RWPE2 (cell line): ENCODE results near the gene EIF2AK3.

Experiments
- ATAC-seq: fragments of 200-7000 bp; cut with Tn5 transposase; 3 replicates; pipeline ENCODE4 v1.9.1; 2021; ENCODE audit warnings: low read depth
- DNase-seq: peaks from one replicate; pipeline ENCODE4 v3.0.0-alpha.2; 2020; ENCODE audit warnings: low spot score
- H3K27ac ChIP-seq: fragments of 450-650 bp; 2 replicates; pipeline ENCODE4 v1.5.1; 2017; ENCODE audit warnings: mild to moderate bottlenecking; ENCODE audit not compliant: poor library complexity, severe bottlenecking
- H3K27me3 ChIP-seq: fragments of 250-450 bp; sonication (Bioruptor Pico); 2 replicates; pipeline ENCODE4 v1.5.1; 2021; ENCODE audit warnings: mild to moderate bottlenecking, moderate library complexity; ENCODE audit not compliant: insufficient read depth, poor library complexity, severe bottlenecking
- H3K36me3 ChIP-seq: fragments of 250-450 bp; sonication (Bioruptor Pico); 2 replicates; pipeline ENCODE4 v1.5.1; 2020; ENCODE audit warnings: low read depth, mild to moderate bottlenecking, moderate library complexity
- H3K4me1 ChIP-seq: fragments of 250-450 bp; sonication (Bioruptor Pico); 2 replicates; pipeline ENCODE4 v1.5.1; 2021; ENCODE audit warnings: mild to moderate bottlenecking, moderate library complexity; ENCODE audit not compliant: insufficient read depth, poor library complexity, severe bottlenecking
- H3K4me3 ChIP-seq: fragments of 250-450 bp; sonication (Bioruptor Pico); 2 replicates; pipeline ENCODE4 v1.5.1; 2021; ENCODE audit warnings: mild to moderate bottlenecking, moderate library complexity; ENCODE audit not compliant: severe bottlenecking
- H3K9me3 ChIP-seq: fragments of 250-450 bp; sonication (Bioruptor Pico); 2 replicates; pipeline ENCODE4 v1.5.1; 2021; ENCODE audit warnings: mild to moderate bottlenecking, moderate library complexity; ENCODE audit not compliant: severe bottlenecking
- CTCF ChIP-seq: fragments of 450-650 bp; IDR thresholded peaks from one replicate; pipeline ENCODE4 v1.5.1; 2017; ENCODE audit warnings: mild to moderate bottlenecking, moderate library complexity; ENCODE audit not compliant: poor library complexity, severe bottlenecking

Gene EIF2AK3

GRCh38 chr2:88602022-88602421, 25.2 kb downstream of the EIF2AK3 start:
- DNase-seq: no peak
- H3K4me1 ChIP-seq: peaks cover 23% of the 10 kb centered on the region
- H3K27ac ChIP-seq: peak overlapping the region; percentile 57
- no peaks in the 10 kb centered on the region for H3K36me3 ChIP-seq
- H3K27me3 ChIP-seq: no peaks in the 10 kb centered on the region
- TF ChIP-seq CTCF: no peak
- H3K4me3 ChIP-seq: no peak overlapping the region
- no peaks in the 10 kb centered on the region for H3K9me3 ChIP-seq
- ATAC-seq: no peak

GRCh38 chr2:88601286-88601685, 26.0 kb downstream of the EIF2AK3 start:
- Histone ChIP-seq H3K36me3 (no peaks in the 10 kb centered on the region), H3K27me3 (no peaks in the 10 kb centered on the region), H3K4me3 (no peak overlapping the region), H3K9me3 (no peaks in the 10 kb centered on the region), H3K4me1 (peaks cover 23% of the 10 kb centered on the region), H3K27ac (peak overlapping the region; percentile 57)
- ATAC-seq (no peak), DNase-seq (no peak)
- TF ChIP-seq CTCF: no peak

GRCh38 chr2:88600038-88600465, 27.2 kb downstream of the EIF2AK3 start:
- ATAC-seq (peak; percentile 97), DNase-seq (peak; percentile 67)
- H3K36me3 ChIP-seq: 0 out of 2 replicates have a peak, but pooled peaks cover 3% of the 10 kb centered on the region
- H3K27me3 ChIP-seq: no peaks in the 10 kb centered on the region
- peaks cover 23% of the 10 kb centered on the region for H3K4me1 ChIP-seq
- no peak for TF ChIP-seq CTCF
- no peak overlapping the region for H3K4me3 ChIP-seq
- H3K27ac ChIP-seq: peak overlapping the region; percentile 57
- no peaks in the 10 kb centered on the region for H3K9me3 ChIP-seq

- TF ChIP-seq CTCF: no peak
- ATAC-seq (no peak), DNase-seq (no peak)
- Histone ChIP-seq H3K9me3 (no peaks in the 10 kb centered on the region), H3K4me1 (peaks cover 23% of the 10 kb centered on the region), H3K27ac (peak overlapping the region; percentile 57), H3K36me3 (peaks cover 4% of the 10 kb centered on the region), H3K27me3 (no peaks in the 10 kb centered on the region), H3K4me3 (no peak overlapping the region)
Observed at GRCh38 chr2:88599527-88599926, 27.7 kb downstream of the EIF2AK3 start.

- no peak overlapping the region for H3K27ac ChIP-seq
- H3K36me3 ChIP-seq: peaks cover 26% of the 10 kb centered on the region
- H3K27me3 ChIP-seq: no peaks in the 10 kb centered on the region
- ATAC-seq (no peak), DNase-seq (no peak)
- H3K4me1 ChIP-seq: peaks cover 18% of the 10 kb centered on the region
- TF ChIP-seq CTCF: no peak
- H3K9me3 ChIP-seq: no peaks in the 10 kb centered on the region
- no peak overlapping the region for H3K4me3 ChIP-seq
Observed at GRCh38 chr2:88597168-88597567, 30.1 kb downstream of the EIF2AK3 start.
